ENCODE measurements around the gene ASB1. TPM values are rescaled to one million over a fixed set of nuclear protein-coding genes. Genes with fewer than 3 reads are reported as not detected.

The ASB1 gene
- total RNA-seq, 2 experiments from 2014 or later = 34.5 to 35.6 TPM

GRCh38 chr2:238483656-238484055, 56.9 kb downstream of the ASB1 start:
- peaks cover 5% of the 10 kb centered on the region for H3K9me3 Mint-ChIP-seq (ENCODE audit: low read depth)
- peaks cover 2% of the 10 kb centered on the region for H3K36me3 Mint-ChIP-seq
- ATAC-seq (no peak), DNase-seq (no peak)
- no peaks in the 10 kb centered on the region for H3K4me1 Mint-ChIP-seq
- CTCF ChIA-PET = no interaction called here
- H3K27me3 Mint-ChIP-seq = no peaks in the 10 kb centered on the region
- H3K27ac Mint-ChIP-seq = no peak overlapping the region
- H3K4me3 Mint-ChIP-seq = no peak overlapping the region

- Mint-ChIP-seq H3K27me3 (no peaks in the 10 kb centered on the region), H3K4me1 (no peaks in the 10 kb centered on the region), H3K36me3 (peaks cover 2% of the 10 kb centered on the region), H3K9me3 (ENCODE audit: low read depth) (peaks cover 5% of the 10 kb centered on the region), H3K4me3 (no peak overlapping the region), H3K27ac (no peak overlapping the region)
- ATAC-seq (no peak), DNase-seq (no peak)
- CTCF ChIA-PET = interaction anchor here (1.0 to 1.2 kb wide), 2 partner anchors 9 to 13 kb away, joined by 3 read pairs; no protein-coding TSS in a partner anchor
These were observed 58.1 kb downstream of the ASB1 start for GRCh38 chr2:238484522-238485452.

- no peaks in the 10 kb centered on the region for H3K4me1 Mint-ChIP-seq
- no peaks in the 10 kb centered on the region for H3K27me3 Mint-ChIP-seq
- DNase-seq (no peak), ATAC-seq (no peak)
- CTCF ChIA-PET = no interaction called here
- no peak overlapping the region for H3K4me3 Mint-ChIP-seq
- no peaks in the 10 kb centered on the region for H3K9me3 Mint-ChIP-seq (ENCODE audit: low read depth)
- no peak overlapping the region for H3K27ac Mint-ChIP-seq
- no peaks in the 10 kb centered on the region for H3K36me3 Mint-ChIP-seq
These were observed 59.6 kb downstream of the ASB1 start for GRCh38 chr2:238486123-238486848.

- no peaks in the 10 kb centered on the region for H3K9me3 Mint-ChIP-seq (ENCODE audit: low read depth)
- H3K27me3 Mint-ChIP-seq = peaks cover 2% of the 10 kb centered on the region
- CTCF ChIA-PET = no interaction called here
- H3K4me1 Mint-ChIP-seq = peaks cover 2% of the 10 kb centered on the region
- DNase-seq = no peak
- H3K36me3 Mint-ChIP-seq = no peaks in the 10 kb centered on the region
- ATAC-seq = no peak
- no peak overlapping the region for H3K4me3 Mint-ChIP-seq
- H3K27ac Mint-ChIP-seq = no peak overlapping the region
These were observed 60.4 kb downstream of the ASB1 start for GRCh38 chr2:238487134-238487533.

GRCh38 chr2:238487652-238488346, 61.1 kb downstream of the ASB1 start:
- CTCF ChIA-PET = no interaction called here
- peaks cover 2% of the 10 kb centered on the region for H3K27me3 Mint-ChIP-seq
- no peak for ATAC-seq
- peaks cover 5% of the 10 kb centered on the region for H3K4me1 Mint-ChIP-seq
- no peaks in the 10 kb centered on the region for H3K9me3 Mint-ChIP-seq (ENCODE audit: low read depth)
- H3K4me3 Mint-ChIP-seq = no peak overlapping the region
- no peak overlapping the region for H3K27ac Mint-ChIP-seq
- no peaks in the 10 kb centered on the region for H3K36me3 Mint-ChIP-seq
- no peak for DNase-seq

- CTCF ChIA-PET = no interaction called here
- ATAC-seq = no peak
- Mint-ChIP-seq H3K4me1 (peaks cover 11% of the 10 kb centered on the region), H3K27ac (no peak overlapping the region), H3K4me3 (no peak overlapping the region), H3K36me3 (no peaks in the 10 kb centered on the region), H3K9me3 (ENCODE audit: low read depth) (no peaks in the 10 kb centered on the region), H3K27me3 (peaks cover 2% of the 10 kb centered on the region)
- peak; percentile 28 for DNase-seq
These were observed 61.7 kb downstream of the ASB1 start for GRCh38 chr2:238488347-238488826.

GRCh38 chr2:238489431-238489830, 62.7 kb downstream of the ASB1 start:
- no peaks in the 10 kb centered on the region for H3K9me3 Mint-ChIP-seq (ENCODE audit: low read depth)
- H3K4me1 Mint-ChIP-seq = peaks cover 21% of the 10 kb centered on the region
- H3K27ac Mint-ChIP-seq = no peak overlapping the region
- H3K4me3 Mint-ChIP-seq = no peak overlapping the region
- CTCF ChIA-PET = no interaction called here
- H3K27me3 Mint-ChIP-seq = peaks cover 2% of the 10 kb centered on the region
- no peak for ATAC-seq
- DNase-seq = peak; percentile 32
- H3K36me3 Mint-ChIP-seq = no peaks in the 10 kb centered on the region

- Mint-ChIP-seq H3K9me3 (ENCODE audit: low read depth) (no peaks in the 10 kb centered on the region), H3K4me1 (peaks cover 26% of the 10 kb centered on the region), H3K27me3 (peaks cover 2% of the 10 kb centered on the region), H3K36me3 (no peaks in the 10 kb centered on the region), H3K27ac (no peak overlapping the region), H3K4me3 (no peak overlapping the region)
- DNase-seq (peak; percentile 37), ATAC-seq (no peak)
- CTCF ChIA-PET = no interaction called here
These were observed 63.2 kb downstream of the ASB1 start for GRCh38 chr2:238489896-238490295.

GRCh38 chr2:238492840-238493239, 66.1 kb downstream of the ASB1 start:
- Mint-ChIP-seq H3K9me3 (ENCODE audit: low read depth) (no peaks in the 10 kb centered on the region), H3K27me3 (peaks cover 2% of the 10 kb centered on the region), H3K4me1 (peaks cover 35% of the 10 kb centered on the region), H3K4me3 (no peak overlapping the region), H3K36me3 (no peaks in the 10 kb centered on the region), H3K27ac (no peak overlapping the region)
- CTCF ChIA-PET = interaction anchor here (1.0 to 2.2 kb wide), 5 partner anchors 8 to 122 kb away, joined by 3 to 6 read pairs (median 3); no protein-coding TSS in a partner anchor
- ATAC-seq = no peak
- DNase-seq = peak; percentile 36

GRCh38 chr2:238493411-238493810, 66.7 kb downstream of the ASB1 start:
- Mint-ChIP-seq H3K36me3 (no peaks in the 10 kb centered on the region), H3K4me3 (no peak overlapping the region), H3K27ac (peak overlapping the region; percentile 80), H3K4me1 (peaks cover 35% of the 10 kb centered on the region), H3K9me3 (ENCODE audit: low read depth) (no peaks in the 10 kb centered on the region), H3K27me3 (peaks cover 2% of the 10 kb centered on the region)
- ATAC-seq = no peak
- DNase-seq = peak; percentile 22
- CTCF ChIA-PET = interaction anchor here (0.8 to 2.2 kb wide), 7 partner anchors 9 to 204 kb away, joined by 3 to 6 read pairs (median 3); no protein-coding TSS in a partner anchor

GRCh38 chr2:238493880-238494572, 67.3 kb downstream of the ASB1 start:
- DNase-seq = peak; percentile 69
- CTCF ChIA-PET = interaction anchor here (0.8 to 2.2 kb wide), 6 partner anchors 9 to 205 kb away, joined by 3 to 6 read pairs (median 3); no protein-coding TSS in a partner anchor
- Mint-ChIP-seq H3K4me3 (peak overlapping the region; percentile 24), H3K27ac (peak overlapping the region; percentile 80), H3K4me1 (peaks cover 35% of the 10 kb centered on the region), H3K9me3 (ENCODE audit: low read depth) (no peaks in the 10 kb centered on the region), H3K36me3 (no peaks in the 10 kb centered on the region), H3K27me3 (peaks cover 2% of the 10 kb centered on the region)
- ATAC-seq = peak; percentile 81

- Mint-ChIP-seq H3K36me3 (no peaks in the 10 kb centered on the region), H3K27ac (peak overlapping the region; percentile 80), H3K4me3 (peak overlapping the region; percentile 24), H3K9me3 (ENCODE audit: low read depth) (no peaks in the 10 kb centered on the region), H3K4me1 (peaks cover 35% of the 10 kb centered on the region), H3K27me3 (peaks cover 2% of the 10 kb centered on the region)
- CTCF ChIA-PET = interaction anchor here (2.2 kb wide), 1 partner anchor 19 kb away, joined by 6 read pairs; no protein-coding TSS in a partner anchor
- ATAC-seq (no peak), DNase-seq (no peak)
These were observed 67.8 kb downstream of the ASB1 start for GRCh38 chr2:238494573-238494961.
